GM13977 (cell line): Measurements from ENCODE around the gene DDI2.
A peak's percentile ranks its signal among the peaks of the same experiment; 100 is the strongest.

Experiments used
- DNase-seq: peaks from one replicate; pipeline ENCODE4 v3.0.0; 2012; ENCODE audit warnings: low spot score
- in situ Hi-C: fragments of 300-500 bp; cut with MboI; formaldehyde crosslinking; loops from one replicate; pipeline ENCODE4 v1.12.0; 2022; ENCODE audit warnings: low sequenced_read_pairs, low pct_unique_long_range_greater_than_20kb, mixed read lengths, inconsistent platforms; ENCODE audit not compliant: unreplicated experiment
- TF ChIP-seq, protein P1 (sequence below): IDR thresholded peaks from 2 replicates; pipeline ENCODE4 v1.5.1; 2012; ENCODE audit warnings: mild to moderate bottlenecking, control low read depth; ENCODE audit not compliant: insufficient read depth; ENCODE audit errors: extremely low read depth, missing control alignments

The DDI2 gene

DNA sequence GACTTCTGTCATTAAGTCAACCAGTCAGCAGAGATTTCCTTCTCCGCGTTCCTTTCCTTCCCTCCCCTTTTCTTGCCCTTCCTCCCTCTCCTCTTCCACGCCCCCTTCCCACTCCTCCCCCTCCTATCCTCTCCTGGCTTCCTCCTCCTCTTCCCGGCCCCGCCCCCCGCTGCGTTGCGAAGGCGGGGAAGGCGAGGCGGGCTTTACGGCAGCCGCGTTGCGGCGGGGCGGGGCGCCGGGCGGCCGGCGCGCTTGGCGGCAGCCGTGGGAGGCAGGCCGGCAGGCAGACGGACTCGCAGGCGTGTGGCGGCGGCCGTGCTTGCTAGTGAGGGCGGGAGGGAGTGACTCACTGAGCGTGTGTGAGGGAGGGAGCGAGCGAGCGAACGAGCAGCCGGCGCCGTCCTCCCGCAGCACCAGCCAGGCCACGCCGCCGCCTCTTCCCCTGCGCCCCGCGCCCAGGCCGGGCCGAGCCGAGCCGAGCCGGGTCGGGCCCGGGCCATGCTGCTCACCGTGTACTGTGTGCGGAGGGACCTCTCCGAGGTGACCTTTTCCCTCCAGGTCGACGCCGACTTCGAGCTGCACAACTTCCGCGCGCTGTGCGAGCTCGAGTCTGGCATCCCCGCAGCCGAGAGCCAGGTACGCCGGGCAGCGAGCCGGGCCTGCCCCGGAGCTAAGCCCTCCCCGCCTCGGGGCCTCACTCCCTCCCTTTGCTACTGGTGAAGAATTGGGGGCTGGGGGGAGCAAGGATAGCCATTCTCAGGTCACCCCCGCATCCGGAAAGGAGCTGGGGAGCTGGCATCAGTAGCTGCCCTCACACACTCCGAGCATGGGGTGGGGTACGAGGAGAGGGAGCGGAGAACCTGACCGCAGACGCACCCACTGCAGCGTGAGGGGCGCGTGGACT lies at the start of gene DDI2:
TSS of gene DDI2 (plus strand) at position 286 of the 904 bp plus-strand sequence. CDS start at position 499, 213 bp downstream.
- DNase-seq = peak; percentile 95
- in situ Hi-C loops = no loop called here

DNA sequence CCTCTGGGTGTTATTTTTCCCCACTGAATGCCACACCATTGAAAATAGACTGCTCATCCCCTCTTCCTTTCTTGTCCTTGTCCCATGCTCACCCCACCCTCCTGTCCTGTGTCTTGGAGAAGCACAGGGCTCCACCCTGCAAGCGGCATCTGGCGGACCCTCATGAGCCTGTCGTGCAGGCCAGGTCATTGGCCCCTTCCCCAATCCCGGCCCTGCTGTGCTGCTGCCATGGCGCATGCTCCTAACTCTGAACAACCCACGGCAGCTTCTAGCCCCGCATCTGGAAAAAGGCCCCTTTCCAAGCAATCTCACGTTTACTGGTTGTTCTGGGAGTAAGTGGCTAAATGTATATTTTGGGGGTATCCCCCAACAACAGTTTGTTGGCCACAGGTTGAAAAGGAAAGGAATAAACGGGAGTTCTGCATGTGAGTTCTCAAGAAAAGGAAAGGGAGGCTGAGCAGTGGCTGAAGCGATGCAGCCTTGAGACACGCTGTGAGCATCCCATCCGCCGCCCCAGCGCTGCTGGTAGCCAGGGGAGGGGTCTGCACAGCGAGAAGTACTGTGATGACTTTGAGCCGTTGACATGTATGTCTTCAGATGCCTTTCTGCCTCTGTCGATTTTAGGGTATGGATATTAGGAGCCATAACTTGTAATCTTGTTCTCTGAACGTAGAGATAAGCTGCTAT lies 48.7 kb upstream of the DDI2 start:
- TF ChIP-seq, protein P1, sequence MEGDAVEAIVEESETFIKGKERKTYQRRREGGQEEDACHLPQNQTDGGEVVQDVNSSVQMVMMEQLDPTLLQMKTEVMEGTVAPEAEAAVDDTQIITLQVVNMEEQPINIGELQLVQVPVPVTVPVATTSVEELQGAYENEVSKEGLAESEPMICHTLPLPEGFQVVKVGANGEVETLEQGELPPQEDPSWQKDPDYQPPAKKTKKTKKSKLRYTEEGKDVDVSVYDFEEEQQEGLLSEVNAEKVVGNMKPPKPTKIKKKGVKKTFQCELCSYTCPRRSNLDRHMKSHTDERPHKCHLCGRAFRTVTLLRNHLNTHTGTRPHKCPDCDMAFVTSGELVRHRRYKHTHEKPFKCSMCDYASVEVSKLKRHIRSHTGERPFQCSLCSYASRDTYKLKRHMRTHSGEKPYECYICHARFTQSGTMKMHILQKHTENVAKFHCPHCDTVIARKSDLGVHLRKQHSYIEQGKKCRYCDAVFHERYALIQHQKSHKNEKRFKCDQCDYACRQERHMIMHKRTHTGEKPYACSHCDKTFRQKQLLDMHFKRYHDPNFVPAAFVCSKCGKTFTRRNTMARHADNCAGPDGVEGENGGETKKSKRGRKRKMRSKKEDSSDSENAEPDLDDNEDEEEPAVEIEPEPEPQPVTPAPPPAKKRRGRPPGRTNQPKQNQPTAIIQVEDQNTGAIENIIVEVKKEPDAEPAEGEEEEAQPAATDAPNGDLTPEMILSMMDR = no peak
- no peak for DNase-seq
- in situ Hi-C loops = no loop called here

More for the DNA sequence above, at the start of gene DDI2:
- TF ChIP-seq, protein P1 = no peak

- TF ChIP-seq, protein P1 = no peak
- DNase-seq = no peak
- in situ Hi-C loops = no loop called here
Measured at GRCh38 chr1:15570861-15571260, 46.4 kb upstream of the DDI2 start.

DNA sequence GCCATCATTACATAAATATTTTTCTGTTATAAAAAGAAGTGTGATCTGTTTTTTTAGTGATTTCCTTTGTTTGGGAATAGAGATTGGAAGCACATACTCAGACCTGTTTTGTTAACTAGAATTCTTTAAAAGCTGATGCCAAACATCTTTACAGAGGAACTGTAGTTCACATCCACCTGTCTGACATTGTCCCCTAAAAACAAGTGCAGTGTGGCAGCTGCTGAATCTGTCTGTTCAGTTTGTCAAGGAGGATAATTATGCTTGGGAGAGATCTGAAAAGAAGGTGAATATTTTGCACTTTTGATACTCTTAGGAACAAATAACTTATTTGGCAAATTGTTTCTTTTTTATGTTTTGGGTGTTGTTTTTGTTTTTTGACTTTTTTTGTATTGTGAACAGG lies 46.0 kb upstream of the DDI2 start:
- no peak for DNase-seq
- TF ChIP-seq, protein P1 = no peak
- in situ Hi-C loops = no loop called here

DNA sequence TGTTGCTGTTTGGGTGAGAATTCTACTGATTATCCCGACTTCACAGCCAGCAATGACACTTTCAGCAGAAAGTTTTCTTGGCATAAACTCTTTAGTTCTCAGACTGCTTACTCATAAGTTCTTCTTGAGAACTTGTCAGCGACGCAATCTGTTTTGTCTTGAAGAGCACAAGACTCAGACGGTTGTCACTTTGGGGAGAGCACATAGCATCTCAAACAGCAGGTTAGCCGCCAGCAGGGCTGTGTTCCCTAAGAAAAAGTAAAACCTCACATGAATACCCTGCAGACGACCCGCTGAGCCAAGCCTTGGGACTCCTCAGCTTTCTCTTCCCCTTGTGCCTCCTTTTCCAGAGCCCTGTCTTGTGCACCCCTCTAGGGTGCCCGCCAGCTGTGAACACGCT lies 43.8 kb upstream of the DDI2 start:
- no peak for DNase-seq
- TF ChIP-seq, protein P1 = no peak

GRCh38 chr1:15574741-15575140 lies 42.5 kb upstream of the DDI2 start:
- in situ Hi-C loops = no loop called here
- DNase-seq = no peak
- TF ChIP-seq, protein P1 = no peak

More for the DNA sequence above, 43.8 kb upstream of the DDI2 start:
- in situ Hi-C loops = no loop called here
